ENCODE measurements around the gene KLHL14.
"Not testable (repeated sequence)": the region's sequence is repeated elsewhere in the genome, so short reads cannot be mapped to it uniquely, and the experiment has no call there.

The KLHL14 gene

GRCh38 chr18:32669549-32670165 is 103.2 kb downstream of the KLHL14 start:
- TF ChIP-seq, protein P1, sequence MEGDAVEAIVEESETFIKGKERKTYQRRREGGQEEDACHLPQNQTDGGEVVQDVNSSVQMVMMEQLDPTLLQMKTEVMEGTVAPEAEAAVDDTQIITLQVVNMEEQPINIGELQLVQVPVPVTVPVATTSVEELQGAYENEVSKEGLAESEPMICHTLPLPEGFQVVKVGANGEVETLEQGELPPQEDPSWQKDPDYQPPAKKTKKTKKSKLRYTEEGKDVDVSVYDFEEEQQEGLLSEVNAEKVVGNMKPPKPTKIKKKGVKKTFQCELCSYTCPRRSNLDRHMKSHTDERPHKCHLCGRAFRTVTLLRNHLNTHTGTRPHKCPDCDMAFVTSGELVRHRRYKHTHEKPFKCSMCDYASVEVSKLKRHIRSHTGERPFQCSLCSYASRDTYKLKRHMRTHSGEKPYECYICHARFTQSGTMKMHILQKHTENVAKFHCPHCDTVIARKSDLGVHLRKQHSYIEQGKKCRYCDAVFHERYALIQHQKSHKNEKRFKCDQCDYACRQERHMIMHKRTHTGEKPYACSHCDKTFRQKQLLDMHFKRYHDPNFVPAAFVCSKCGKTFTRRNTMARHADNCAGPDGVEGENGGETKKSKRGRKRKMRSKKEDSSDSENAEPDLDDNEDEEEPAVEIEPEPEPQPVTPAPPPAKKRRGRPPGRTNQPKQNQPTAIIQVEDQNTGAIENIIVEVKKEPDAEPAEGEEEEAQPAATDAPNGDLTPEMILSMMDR (IDR thresholded peaks at IDR 0.05; ENCODE audit: low read depth, low read length, missing control alignments) = peak; percentile 53
- H3K4me3 ChIP-seq (ENCODE audit: low read depth, low read length) = no peak overlapping the region
- no peak for DNase-seq (ENCODE audit: low read depth)

- DNase-seq (ENCODE audit: low read depth) = no peak
- no peak overlapping the region for H3K4me3 ChIP-seq (ENCODE audit: low read depth, low read length)
- TF ChIP-seq, protein P1 (IDR thresholded peaks at IDR 0.05; ENCODE audit: low read depth, low read length, missing control alignments) = no peak
Observed at GRCh38 chr18:32668956-32669355, 103.9 kb downstream of the KLHL14 start.

- no peak for DNase-seq (ENCODE audit: low read depth)
Observed at GRCh38 chr18:32661486-32662299, 111.1 kb downstream of the KLHL14 start.

DNA sequence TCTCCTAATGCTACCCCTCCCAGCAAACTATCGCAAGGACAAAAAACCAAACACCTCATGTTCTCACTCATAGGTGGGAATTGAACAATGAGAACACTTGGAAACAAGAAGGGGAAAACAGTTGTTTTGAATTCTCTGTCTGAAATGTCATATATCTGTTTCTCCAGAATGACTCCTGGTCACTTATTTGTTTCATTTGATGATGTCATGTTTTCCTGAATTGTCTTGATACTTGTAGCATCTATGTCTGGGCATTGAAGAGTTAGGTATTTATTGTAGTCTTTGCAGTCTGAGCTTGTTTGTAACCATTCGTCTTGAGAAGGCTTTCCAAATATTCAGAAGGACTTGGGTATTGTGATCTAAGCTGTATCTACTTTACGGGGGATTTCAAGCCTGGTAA is 118.3 kb downstream of the KLHL14 start:
- H3K4me3 ChIP-seq (ENCODE audit: low read depth, low read length); DNase-seq (ENCODE audit: low read depth): not testable (repeated sequence)

More at GRCh38 chr18:32661486-32662299, 111.1 kb downstream of the KLHL14 start:
- no peak overlapping the region for H3K4me3 ChIP-seq (ENCODE audit: low read depth, low read length)
- TF ChIP-seq, protein P1 (IDR thresholded peaks at IDR 0.05; ENCODE audit: low read depth, low read length, missing control alignments) = no peak

DNA sequence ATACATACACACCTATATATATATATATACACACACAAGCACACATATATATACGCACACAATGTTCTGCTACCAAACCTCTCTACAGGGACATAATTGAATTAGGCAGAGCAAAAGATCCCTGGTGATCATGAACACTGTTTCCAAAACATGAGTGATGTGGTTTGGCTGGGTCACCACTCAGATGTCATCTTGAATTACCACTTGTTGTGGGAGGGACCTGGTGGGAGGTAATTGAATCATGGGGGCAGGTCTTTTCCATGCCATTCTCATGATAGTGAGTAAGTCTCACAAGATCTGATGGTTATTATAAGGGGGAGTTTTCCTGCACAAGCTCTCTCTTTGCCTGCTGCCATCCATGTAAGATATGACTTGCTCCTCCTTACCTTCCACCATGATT is 135.2 kb downstream of the KLHL14 start:
- DNase-seq (ENCODE audit: low read depth); H3K4me3 ChIP-seq (ENCODE audit: low read depth, low read length): not testable (repeated sequence)

GRCh38 chr18:32637226-32637625 is 135.6 kb downstream of the KLHL14 start:
- TF ChIP-seq, protein P1 (IDR thresholded peaks at IDR 0.05; ENCODE audit: low read depth, low read length, missing control alignments) = no peak
- DNase-seq (ENCODE audit: low read depth) = no peak
- no peak overlapping the region for H3K4me3 ChIP-seq (ENCODE audit: low read depth, low read length)

DNA sequence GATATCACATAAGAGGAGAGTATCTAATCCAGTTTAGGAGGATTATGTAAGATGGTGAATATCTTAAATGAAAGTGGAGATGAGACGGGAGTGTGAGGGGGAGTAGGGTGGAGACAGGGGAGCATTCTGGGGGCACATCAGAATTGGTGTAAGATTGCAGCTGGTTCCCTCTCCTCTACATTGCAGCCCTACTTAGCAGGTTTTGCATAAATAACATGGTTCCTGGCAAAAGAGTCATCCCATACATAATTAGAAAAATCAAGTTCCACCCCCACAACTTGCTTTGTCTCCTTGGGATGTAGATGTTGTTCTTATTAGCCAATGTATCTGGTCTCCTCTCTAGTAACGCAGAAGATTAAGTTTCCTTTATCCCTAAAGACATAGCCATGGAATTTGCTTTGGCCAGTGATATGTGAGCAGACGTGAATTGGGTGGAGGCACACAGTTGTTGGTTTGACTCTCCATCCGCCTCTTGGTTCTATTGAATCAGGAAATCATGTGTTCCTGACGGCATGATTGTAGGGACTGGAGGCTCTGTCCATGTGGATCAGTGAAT is 137.9 kb downstream of the KLHL14 start:
- TF ChIP-seq, protein P1 (IDR thresholded peaks at IDR 0.05; ENCODE audit: low read depth, low read length, missing control alignments) = no peak
- no peak overlapping the region for H3K4me3 ChIP-seq (ENCODE audit: low read depth, low read length)
- no peak for DNase-seq (ENCODE audit: low read depth)
